ENCODE measurements around the gene TRPM3. TPM values are rescaled to one million over a fixed set of nuclear protein-coding genes. Genes with fewer than 3 reads are reported as not detected.

The TRPM3 gene
- total RNA-seq, 4 donors from 2014 or later: 0.51 to 8.4 (median 3.3) TPM

DNA sequence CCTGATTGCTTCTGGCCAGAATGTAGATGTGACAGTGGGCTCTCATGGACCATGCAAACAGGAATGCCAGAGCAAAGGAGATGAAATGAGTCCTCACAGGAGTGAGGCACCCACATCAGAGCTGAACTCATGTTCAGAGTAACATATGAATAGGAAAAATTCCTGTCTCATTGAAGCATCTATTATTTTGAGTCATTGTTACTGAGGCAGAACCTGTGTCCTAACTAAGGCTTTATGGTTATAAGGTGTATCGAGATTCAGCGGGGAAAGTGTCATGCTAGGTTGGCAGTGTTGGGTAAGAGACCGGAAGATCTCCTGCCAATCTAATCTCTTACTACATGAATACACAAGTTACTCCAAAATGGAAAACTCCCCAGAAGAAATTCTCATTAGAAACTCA lies 304.1 kb downstream of the TRPM3 start:
- intact Hi-C loops (cut with DNase I; ENCODE audit: low total_unique reads): no loop called here
- H3K36me3 ChIP-seq: no peaks in the 10 kb centered on the region
- no peak for DNase-seq
- TF ChIP-seq POLR2A (IDR thresholded peaks at IDR 0.05) (no peak), CTCF (IDR thresholded peaks at IDR 0.05) (no peak)
- no peaks in the 10 kb centered on the region for H3K27me3 ChIP-seq
- H3K27ac ChIP-seq: no peak overlapping the region
- H3K4me1 ChIP-seq: no peaks in the 10 kb centered on the region
- H3K4me3 ChIP-seq: no peak overlapping the region
- no peaks in the 10 kb centered on the region for H3K9me3 ChIP-seq

DNA sequence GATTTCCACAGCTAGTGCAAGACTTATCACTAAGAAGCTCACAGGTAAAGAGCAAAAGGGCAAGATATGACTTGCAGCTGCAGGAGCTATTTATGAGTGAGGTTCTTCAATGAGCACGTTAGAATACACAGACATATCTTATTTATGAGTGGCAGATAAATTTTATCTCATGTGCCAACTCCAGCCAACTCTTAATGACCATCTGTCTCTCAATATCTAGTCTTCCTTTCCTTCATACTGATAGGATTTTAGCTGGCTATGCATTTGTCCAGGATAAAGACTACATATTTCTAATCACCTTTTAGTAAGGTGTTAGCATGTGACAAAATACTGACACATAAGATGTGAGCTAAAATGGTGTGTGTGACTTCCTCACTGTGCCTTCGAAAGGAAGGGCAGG lies 304.5 kb downstream of the TRPM3 start:
- Histone ChIP-seq H3K4me3 (no peak overlapping the region), H3K9me3 (no peaks in the 10 kb centered on the region), H3K36me3 (no peaks in the 10 kb centered on the region), H3K27me3 (no peaks in the 10 kb centered on the region), H3K4me1 (no peaks in the 10 kb centered on the region), H3K27ac (no peak overlapping the region)
- intact Hi-C loops (cut with DNase I; ENCODE audit: low total_unique reads): no loop called here
- no peak for TF ChIP-seq POLR2A (IDR thresholded peaks at IDR 0.05)
- no peak for TF ChIP-seq CTCF (IDR thresholded peaks at IDR 0.05)
- no peak for DNase-seq

DNA sequence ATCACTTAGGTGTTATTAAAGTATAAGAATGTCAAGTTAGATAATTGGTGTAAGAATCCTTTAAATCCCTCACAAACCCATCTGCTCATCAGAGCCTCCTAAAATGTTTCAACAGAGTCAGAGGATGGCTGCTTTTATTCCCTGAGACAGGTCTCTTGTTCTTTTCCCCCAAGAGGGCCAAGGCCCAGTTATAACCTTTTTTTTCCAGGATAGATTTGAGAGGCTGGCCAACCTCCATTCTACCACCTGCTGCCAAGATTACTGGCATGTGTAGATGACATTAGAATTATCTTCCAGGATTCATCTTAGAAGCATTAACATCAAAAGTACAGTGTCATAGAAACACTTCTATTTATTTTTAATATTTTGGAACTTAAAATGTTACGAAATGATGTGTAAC lies 305.1 kb downstream of the TRPM3 start:
- H3K36me3 ChIP-seq: no peaks in the 10 kb centered on the region
- TF ChIP-seq POLR2A (IDR thresholded peaks at IDR 0.05) (no peak), CTCF (IDR thresholded peaks at IDR 0.05) (no peak)
- no peaks in the 10 kb centered on the region for H3K9me3 ChIP-seq

GRCh38 chr9:70814597-70814996 lies 306.8 kb downstream of the TRPM3 start:
- H3K4me3 ChIP-seq: no peak overlapping the region
- intact Hi-C loops (cut with DNase I; ENCODE audit: low total_unique reads): no loop called here
- DNase-seq: no peak
- no peaks in the 10 kb centered on the region for H3K36me3 ChIP-seq
- no peaks in the 10 kb centered on the region for H3K4me1 ChIP-seq
- no peaks in the 10 kb centered on the region for H3K27me3 ChIP-seq
- H3K9me3 ChIP-seq: no peaks in the 10 kb centered on the region
- no peak overlapping the region for H3K27ac ChIP-seq
- TF ChIP-seq POLR2A (IDR thresholded peaks at IDR 0.05) (no peak), CTCF (IDR thresholded peaks at IDR 0.05) (no peak)

More for the DNA sequence above, 305.1 kb downstream of the TRPM3 start:
- no peak for DNase-seq
- intact Hi-C loops (cut with DNase I; ENCODE audit: low total_unique reads): no loop called here
- no peak overlapping the region for H3K4me3 ChIP-seq
- no peak overlapping the region for H3K27ac ChIP-seq
- H3K27me3 ChIP-seq: no peaks in the 10 kb centered on the region
- H3K4me1 ChIP-seq: no peaks in the 10 kb centered on the region

DNA sequence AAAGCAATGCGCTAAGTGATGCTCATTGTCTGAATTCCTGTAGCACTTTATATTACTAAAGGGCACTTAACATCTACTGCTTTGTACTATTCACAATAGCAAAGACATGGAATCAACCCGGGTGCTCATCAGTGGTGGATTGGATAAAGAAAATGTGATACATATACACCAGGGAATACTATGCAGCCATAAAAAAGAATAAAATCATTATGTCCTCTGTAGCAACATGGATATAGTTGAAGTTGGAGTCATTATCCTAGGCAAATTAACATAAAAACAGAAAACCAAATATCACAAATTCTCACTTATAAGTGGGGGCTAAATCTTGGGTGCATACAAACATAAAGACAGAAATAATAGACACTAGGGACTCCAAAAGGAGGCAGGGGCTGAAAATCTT lies 308.3 kb downstream of the TRPM3 start:
- TF ChIP-seq POLR2A (IDR thresholded peaks at IDR 0.05) (no peak), CTCF (IDR thresholded peaks at IDR 0.05) (no peak)

More for the DNA sequence above, 308.3 kb downstream of the TRPM3 start:
- DNase-seq: no peak
- Histone ChIP-seq H3K4me3 (no peak overlapping the region), H3K27ac (no peak overlapping the region), H3K27me3 (no peaks in the 10 kb centered on the region), H3K9me3 (no peaks in the 10 kb centered on the region), H3K36me3 (no peaks in the 10 kb centered on the region), H3K4me1 (no peaks in the 10 kb centered on the region)
- intact Hi-C loops (cut with DNase I; ENCODE audit: low total_unique reads): no loop called here
